ENCODE measurements around the gene MPC1L. TPM values are rescaled to one million over a fixed set of nuclear protein-coding genes. Genes with fewer than 3 reads are reported as not detected.

Gene MPC1L
- total RNA-seq, 1 experiment from 2014 or later = not detected

- no peaks in the 10 kb centered on the region for H3K9me3 ChIP-seq (ENCODE audit: control insufficient read depth in 1 of 2, insufficient read depth in 1 of 2, low read depth in 1 of 2, low read length in 2 of 2)
- TF ChIP-seq SRF (IDR thresholded peaks at IDR 0.05; ENCODE audit: low read depth) (no peak), ZBTB33 (IDR thresholded peaks at IDR 0.05; ENCODE audit: extremely low read depth, insufficient replicate concordance, low read length) (peak; percentile 4), RAD21 (IDR thresholded peaks at IDR 0.05; ENCODE audit: low read depth) (no peak), FOSL1 (IDR thresholded peaks at IDR 0.05; ENCODE audit: low read depth) (no peak), SIN3A (IDR thresholded peaks at IDR 0.05; ENCODE audit: low read depth) (0 out of 2 replicates have a peak, but pooled peaks have one; percentile 32), POLR2AphosphoS5 (IDR thresholded peaks at IDR 0.05; ENCODE audit: low read depth, low read length) (peak; percentile 74), ELF1 (IDR thresholded peaks at IDR 0.05; ENCODE audit: borderline replicate concordance, low read depth) (peak; percentile 41; the same call in 1 of the 2 replicates), YY1 (IDR thresholded peaks at IDR 0.05; ENCODE audit: extremely low read depth, insufficient replicate concordance, low read depth, low read length) (no peak), REST (IDR thresholded peaks at IDR 0.05; ENCODE audit: low read depth) (no peak), CEBPB (IDR thresholded peaks at IDR 0.05; ENCODE audit: low read depth) (no peak), TCF7L2 (IDR thresholded peaks at IDR 0.05; ENCODE audit: borderline replicate concordance, extremely low read depth, insufficient read depth, insufficient read length) (no peak), EZH2phosphoT487 (IDR thresholded peaks at IDR 0.05; ENCODE audit: borderline replicate concordance) (no peak), ATF3 (IDR thresholded peaks at IDR 0.05) (no peak), JUND (IDR thresholded peaks at IDR 0.05) (no peak), CBX3 (IDR thresholded peaks at IDR 0.05; ENCODE audit: low read depth) (no peak), MAX (IDR thresholded peaks at IDR 0.05) (peak; percentile 39; the same call in 1 of the 2 replicates), EGR1 (IDR thresholded peaks at IDR 0.05; ENCODE audit: low read depth) (no peak), ZFX (IDR thresholded peaks at IDR 0.05) (peak; percentile 76), SP1 (IDR thresholded peaks at IDR 0.05; ENCODE audit: low read depth) (peak; percentile 39; the same call in 1 of the 2 replicates), ZNF274 (IDR thresholded peaks at IDR 0.05; ENCODE audit: low read depth, low read length) (no peak)
Measured at GRCh38 chrX:40647307-40648197, 24.3 kb downstream of the MPC1L start, which contains the start of gene CXorf38. CXorf38 (minus strand) TSS chrX:40647561; CDS start chrX:40647520, 41 bp downstream.

More at GRCh38 chrX:40647307-40648197, 24.3 kb downstream of the MPC1L start, which contains the start of gene CXorf38:
- ChIA-PET RAD21 (ENCODE audit: low non-redundant PET in 1 of 2, low total read pairs in 2 of 2, uncharacterized antibody in 2 of 2, unreplicated experiment in 2 of 2) (no interaction called here), POLR2A (no interaction called here), CTCF (interaction anchor here (0.6 to 1.0 kb wide), 2 partner anchors 103 to 147 kb away, joined by 3 read pairs; no protein-coding TSS in a partner anchor)
- peak; percentile 66 for DNase-seq (ENCODE audit: low read depth, low spot score)
- Histone ChIP-seq H3K9ac (ENCODE audit: low read length) (peak within 1 kb of the TSS; percentile 73), H3K27me3 (ENCODE audit: insufficient read depth, low read length) (no peaks in the 10 kb centered on the region), H3K4me3 (replicated peaks in 1 of 2; ENCODE audit: low read depth in 1 of 2, low read length in 2 of 2) (peak within 1 kb of the TSS; percentile 65 to 72), H2AFZ (ENCODE audit: low read depth, low read length, poor library complexity, severe bottlenecking) (no peak within 1 kb of the TSS), H3K9me2 (ENCODE audit: insufficient read depth) (no peaks in the 10 kb centered on the region), H3K36me3 (ENCODE audit: control insufficient read depth in 1 of 2, insufficient read depth in 2 of 2, low read length in 2 of 2) (no peaks in the 10 kb centered on the region), H3K27ac (ENCODE audit: low read depth, low read length) (peak within 1 kb of the TSS; percentile 53), H3K79me2 (ENCODE audit: insufficient read depth, low read length) (peaks cover 27% of the 10 kb centered on the region), H4K20me1 (ENCODE audit: insufficient read depth) (no peaks in the 10 kb centered on the region), H3K4me2 (ENCODE audit: low read length) (peak within 1 kb of the TSS; percentile 79), H3K4me1 (ENCODE audit: control insufficient read depth in 1 of 2, insufficient read depth in 2 of 2, low read length in 2 of 2) (peaks cover 4 to 10% of the 10 kb centered on the region in 2 experiments; a peak in 2 of 4 replicates)
- intact Hi-C loops (cut with micrococcal nuclease) = no loop called here
- BruUV-seq (replicated peaks) = no TSS peak
- peak; percentile 92 for ATAC-seq
